Stimulated activated naive CD8-positive, alpha-beta T cell treated with anti-CD3 and anti-CD28 coated beads, Interleukin-15, amount 100 ng/mL, for 72 hours (primary cell): ENCODE results near the gene SREBF2.
A peak's percentile ranks its signal among the peaks of the same experiment; 100 is the strongest.

ENCODE experiments used
- ATAC-seq: fragments of 150-1000 bp; cut with Tn5 transposase; 2 replicates; pipeline ENCODE4 v1.10.0; 2021; ENCODE audit warnings: mild to moderate bottlenecking, moderate library complexity
- DNase-seq, 2 donors: peaks; one replicate each; pipeline ENCODE4 v3.0.0; 2021 to 2022
- H3K27ac Mint-ChIP-seq, 2 donors: one replicate each; pipeline ENCODE4 v1.8.0; 2022; ENCODE audit warnings: mild to moderate bottlenecking in 2 of 2, mixed read lengths in 2 of 2, moderate library complexity in 2 of 2
- H3K27me3 Mint-ChIP-seq: one replicate; pipeline ENCODE4 v1.8.0; 2022; ENCODE audit warnings: mixed read lengths
- H3K4me1 Mint-ChIP-seq: one replicate; pipeline ENCODE4 v1.8.0; 2022; ENCODE audit warnings: mild to moderate bottlenecking, mixed read lengths
- H3K4me3 Mint-ChIP-seq, 2 donors: one replicate each; pipeline ENCODE4 v1.8.0; 2022; ENCODE audit warnings: mild to moderate bottlenecking in 2 of 2, mixed read lengths in 2 of 2, moderate library complexity in 1 of 2
- H3K9me3 Mint-ChIP-seq, 2 donors: one replicate each; pipeline ENCODE4 v1.8.0; 2022; ENCODE audit warnings: mixed read lengths in 2 of 2

Gene SREBF2

GRCh38 chr22:41904450-41905410 is 71.8 kb downstream of the SREBF2 start:
- Mint-ChIP-seq H3K4me3 (no peak overlapping the region), H3K27me3 (peaks cover 9% of the 10 kb centered on the region), H3K9me3 (no peaks in the 10 kb centered on the region), H3K4me1 (peaks cover 26% of the 10 kb centered on the region), H3K27ac (peak overlapping the region; percentile 2 to 71)
- DNase-seq (no peak), ATAC-seq (peak; percentile 7)

GRCh38 chr22:41905411-41906202 is 72.7 kb downstream of the SREBF2 start:
- Mint-ChIP-seq H3K27me3 (peaks cover 10% of the 10 kb centered on the region), H3K4me3 (no peak overlapping the region), H3K27ac (no peak overlapping the region), H3K9me3 (no peaks in the 10 kb centered on the region), H3K4me1 (peaks cover 26% of the 10 kb centered on the region)
- no peak for ATAC-seq
- no peak for DNase-seq

DNA sequence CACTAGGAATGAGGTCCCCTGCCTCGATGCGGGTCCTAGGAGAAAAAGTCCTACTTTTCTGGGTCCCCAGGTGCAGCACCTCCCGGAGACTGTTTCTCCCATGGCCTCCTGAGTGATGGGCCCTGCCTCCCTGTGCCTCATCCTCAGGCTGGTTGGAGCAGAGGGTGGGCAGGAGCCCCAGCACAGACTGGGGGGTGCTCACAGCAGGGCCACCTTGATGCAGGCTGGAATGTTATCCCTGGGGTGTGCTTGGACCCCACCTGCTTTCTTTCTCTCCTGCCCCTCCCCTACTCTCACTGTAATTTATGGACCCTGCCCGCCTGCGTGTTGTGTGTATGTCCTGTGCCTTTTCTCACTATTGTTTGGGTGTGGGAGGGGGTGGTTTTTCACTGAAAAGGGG is 73.9 kb downstream of the SREBF2 start:
- DNase-seq (no peak), ATAC-seq (no peak)
- H3K27me3 Mint-ChIP-seq: peaks cover 22% of the 10 kb centered on the region
- peak overlapping the region in 1 of 2 donors; percentile 49 for H3K27ac Mint-ChIP-seq
- no peak overlapping the region for H3K4me3 Mint-ChIP-seq
- H3K4me1 Mint-ChIP-seq: peaks cover 38% of the 10 kb centered on the region
- H3K9me3 Mint-ChIP-seq: no peaks in the 10 kb centered on the region

- Mint-ChIP-seq H3K4me3 (no peak overlapping the region), H3K4me1 (peaks cover 47% of the 10 kb centered on the region), H3K27ac (no peak overlapping the region), H3K9me3 (no peaks in the 10 kb centered on the region), H3K27me3 (peaks cover 31% of the 10 kb centered on the region)
- no peak for DNase-seq
- peak; percentile 26 for ATAC-seq
Measured at GRCh38 chr22:41907436-41908401, 74.8 kb downstream of the SREBF2 start.

DNA sequence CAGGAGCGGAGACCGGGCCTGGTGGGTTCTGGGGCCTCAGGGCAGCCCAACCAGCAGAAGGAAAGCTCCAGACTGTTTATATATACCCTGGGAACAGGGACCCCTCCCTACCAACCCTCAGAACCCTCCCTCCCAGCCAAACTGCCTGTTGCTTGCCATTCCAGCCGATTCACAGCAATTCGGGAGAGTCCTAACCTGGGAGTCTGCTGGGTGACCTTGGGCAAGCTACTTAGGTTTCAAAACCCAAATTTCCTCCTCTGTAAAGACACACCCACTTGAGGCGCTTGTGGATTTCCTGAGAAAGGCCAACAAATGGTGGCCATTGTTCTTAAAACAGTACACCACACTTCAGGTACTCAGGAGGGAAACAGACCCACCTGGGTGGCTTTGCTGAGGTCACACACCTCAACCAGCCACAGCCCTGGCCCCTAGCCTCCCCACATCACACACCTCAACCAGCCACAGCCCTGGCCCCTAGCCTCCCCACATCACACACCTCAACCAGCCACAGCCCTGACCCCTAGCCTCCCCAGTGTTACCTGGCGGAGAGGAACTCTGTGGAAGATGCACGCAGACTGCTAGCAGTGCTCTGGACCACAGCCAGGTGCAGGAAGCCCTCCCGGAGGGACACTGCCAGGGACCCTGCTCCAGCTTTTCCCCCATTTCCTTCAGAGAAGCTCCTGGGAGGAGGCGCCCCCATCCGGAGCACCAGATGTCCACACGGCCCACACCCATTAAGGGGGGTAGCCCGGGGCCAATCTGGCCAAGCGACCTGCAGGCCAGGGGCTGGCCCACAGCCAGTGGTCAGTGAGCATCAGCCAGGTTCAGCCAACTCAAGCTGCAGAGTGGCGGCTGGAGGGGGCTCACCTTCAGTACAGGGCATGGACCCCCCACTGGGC is 75.8 kb downstream of the SREBF2 start:
- no peak overlapping the region for H3K4me3 Mint-ChIP-seq
- peak overlapping the region in 1 of 2 donors; percentile 60 for H3K27ac Mint-ChIP-seq
- no peaks in the 10 kb centered on the region for H3K9me3 Mint-ChIP-seq
- H3K4me1 Mint-ChIP-seq: peaks cover 57% of the 10 kb centered on the region
- ATAC-seq: peak; percentile 13
- peaks cover 40% of the 10 kb centered on the region for H3K27me3 Mint-ChIP-seq
- no peak for DNase-seq

DNA sequence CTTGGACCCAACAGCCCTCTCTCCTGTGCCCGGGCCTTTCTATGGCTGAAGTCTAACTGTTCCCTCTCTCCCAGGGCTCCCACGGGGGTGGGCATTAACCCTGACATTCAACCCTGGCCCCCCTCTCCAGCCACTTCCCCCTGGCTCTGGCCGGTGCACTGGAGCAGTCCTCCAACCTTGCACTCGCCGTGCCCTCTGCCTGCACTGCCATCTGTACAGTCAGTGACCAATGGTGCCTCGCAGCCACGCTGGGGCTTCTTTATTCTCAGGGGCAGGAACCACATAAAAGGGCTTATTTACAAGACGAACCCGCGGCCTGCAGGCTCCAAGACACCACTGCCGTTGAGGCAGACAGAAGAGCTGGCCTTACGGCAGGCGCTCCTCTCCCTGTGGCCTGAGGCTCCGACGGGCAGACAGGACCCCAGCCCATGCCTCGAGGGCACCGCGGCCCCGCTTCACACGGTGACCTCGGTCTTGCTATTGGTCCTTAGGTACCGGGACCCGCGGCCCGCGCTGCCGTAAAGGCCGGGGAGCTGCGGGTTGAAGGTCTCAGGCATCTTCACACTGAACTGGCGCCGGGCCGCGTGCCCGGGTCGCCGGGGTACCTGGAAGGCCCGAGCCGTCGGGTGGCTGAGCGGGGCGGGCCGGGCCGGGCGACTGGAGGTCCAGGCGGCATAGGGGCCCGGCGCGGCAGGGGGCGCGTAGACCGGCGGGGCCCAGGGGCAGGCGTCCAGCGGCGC is 76.6 kb downstream of the SREBF2 start:
- ATAC-seq: no peak
- H3K9me3 Mint-ChIP-seq: no peaks in the 10 kb centered on the region
- peak overlapping the region; percentile 22 to 52 for H3K4me3 Mint-ChIP-seq

GRCh38 chr22:41910050-41911000 is 77.4 kb downstream of the SREBF2 start:
- DNase-seq (peak in 1 of 2 donors; percentile 54), ATAC-seq (peak; percentile 36)
- Mint-ChIP-seq H3K4me3 (peak overlapping the region; percentile 39 to 68), H3K27me3 (peaks cover 45% of the 10 kb centered on the region), H3K9me3 (no peaks in the 10 kb centered on the region), H3K4me1 (peaks cover 60% of the 10 kb centered on the region), H3K27ac (no peak overlapping the region)

More for the DNA sequence above, 76.6 kb downstream of the SREBF2 start:
- peaks cover 57% of the 10 kb centered on the region for H3K4me1 Mint-ChIP-seq
- DNase-seq: no peak
- H3K27ac Mint-ChIP-seq: peak overlapping the region in 1 of 2 donors; percentile 28
- peaks cover 42% of the 10 kb centered on the region for H3K27me3 Mint-ChIP-seq

DNA sequence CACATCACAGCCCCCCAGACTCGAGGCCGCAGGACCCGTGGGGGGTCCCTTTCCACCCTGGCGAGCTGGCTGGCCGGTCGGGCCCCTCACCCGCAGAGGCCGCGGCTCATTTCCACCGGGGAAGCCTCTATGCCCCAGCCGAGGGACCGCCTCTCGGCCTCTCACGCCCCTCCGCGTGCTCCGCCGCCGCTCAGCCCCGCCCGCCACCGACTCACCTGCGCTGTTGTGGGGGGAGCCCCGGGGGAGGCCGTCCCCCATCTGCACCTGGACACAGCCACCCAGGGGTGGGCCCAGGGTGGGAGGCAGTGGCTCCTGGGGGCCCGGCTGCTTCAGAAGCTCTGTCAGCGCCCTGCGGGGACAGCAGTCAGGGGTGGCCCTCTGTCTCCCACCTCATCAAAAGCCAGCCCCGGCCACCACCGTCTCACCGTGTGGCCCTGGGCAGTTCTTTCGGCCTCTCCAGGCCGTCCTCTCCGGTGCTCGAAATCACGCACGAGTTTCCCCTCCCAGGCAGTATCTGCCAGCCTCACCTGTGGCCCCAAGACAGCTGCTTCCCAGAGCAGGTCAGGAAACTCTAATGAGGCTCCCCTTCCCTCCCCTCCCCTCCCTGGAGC is 78.2 kb downstream of the SREBF2 start:
- Mint-ChIP-seq H3K27ac (no peak overlapping the region), H3K9me3 (no peaks in the 10 kb centered on the region), H3K27me3 (peaks cover 53% of the 10 kb centered on the region), H3K4me3 (peak overlapping the region; percentile 59 to 68), H3K4me1 (peaks cover 67% of the 10 kb centered on the region)
- ATAC-seq (peak; percentile 5), DNase-seq (no peak)

DNA sequence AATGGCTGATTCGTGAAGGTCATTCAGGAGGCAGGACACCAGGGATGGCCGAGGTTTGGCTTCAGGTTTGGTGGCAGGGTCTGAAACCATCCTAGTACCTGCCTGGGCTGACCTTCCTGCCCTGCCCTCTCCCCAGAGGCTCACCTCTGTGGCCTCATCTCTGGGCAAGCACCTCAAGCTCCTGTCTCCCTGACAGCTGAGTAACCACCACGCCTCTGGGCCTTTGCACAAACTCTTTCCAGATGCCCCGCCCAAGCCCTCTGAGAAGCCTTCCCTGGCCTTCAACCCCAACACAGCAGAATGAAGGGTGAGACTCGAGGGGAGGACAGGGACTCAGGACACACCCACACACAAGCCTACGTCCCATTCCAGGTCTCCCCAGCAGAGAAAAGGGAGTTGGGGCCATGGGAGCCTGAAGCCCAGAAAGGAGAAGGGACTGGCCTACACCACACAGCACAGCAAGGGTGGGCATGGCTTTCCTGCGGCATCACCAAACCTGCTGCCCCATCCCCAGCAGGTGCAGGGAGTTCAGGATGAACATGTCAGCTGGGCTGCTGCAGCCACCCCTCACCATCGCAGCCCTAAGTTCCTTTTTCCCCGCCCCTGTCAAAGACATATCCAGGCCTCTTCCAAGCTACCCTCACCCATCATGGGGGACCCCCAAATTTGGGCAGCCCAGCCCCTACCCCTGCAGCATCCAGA is 79.6 kb downstream of the SREBF2 start:
- peaks cover 67% of the 10 kb centered on the region for H3K27me3 Mint-ChIP-seq
- ATAC-seq (no peak), DNase-seq (no peak)
- H3K4me1 Mint-ChIP-seq: peaks cover 72% of the 10 kb centered on the region
- peak overlapping the region in 1 of 2 donors; percentile 73 for H3K4me3 Mint-ChIP-seq
- no peaks in the 10 kb centered on the region for H3K9me3 Mint-ChIP-seq
- peak overlapping the region in 1 of 2 donors; percentile 28 for H3K27ac Mint-ChIP-seq

GRCh38 chr22:41913040-41913719 is 80.3 kb downstream of the SREBF2 start:
- no peak for DNase-seq
- Mint-ChIP-seq H3K9me3 (no peaks in the 10 kb centered on the region), H3K4me1 (peaks cover 72% of the 10 kb centered on the region), H3K27ac (peak overlapping the region in 1 of 2 donors; percentile 72), H3K27me3 (peaks cover 72% of the 10 kb centered on the region), H3K4me3 (peak overlapping the region; percentile 56 to 73)
- ATAC-seq: no peak

GRCh38 chr22:41913842-41914534 is 81.1 kb downstream of the SREBF2 start:
- ATAC-seq: no peak

More at GRCh38 chr22:41913842-41914534, 81.1 kb downstream of the SREBF2 start:
- Mint-ChIP-seq H3K9me3 (no peaks in the 10 kb centered on the region), H3K4me3 (peak overlapping the region in 1 of 2 donors; percentile 33), H3K27ac (no peak overlapping the region), H3K4me1 (peaks cover 72% of the 10 kb centered on the region), H3K27me3 (peaks cover 71% of the 10 kb centered on the region)
- peak in 1 of 2 donors; percentile 38 for DNase-seq
